ENCODE data around the gene TTC6. TPM values are rescaled to one million over a fixed set of nuclear protein-coding genes. Genes with fewer than 3 reads are reported as not detected.

TTC6 gene
- total RNA-seq, 1 donor, result not detected

- H3K27me3 ChIP-seq (ENCODE audit: insufficient read depth, low read length), result peaks cover 77% of the 10 kb centered on the region
- no peaks in the 10 kb centered on the region for H3K9me3 ChIP-seq (ENCODE audit: low read depth, low read length)
- peaks cover 2% of the 10 kb centered on the region for H3K4me1 ChIP-seq (ENCODE audit: insufficient read depth, low read length)
Observed at GRCh38 chr14:37600880-37601741, 5.7 kb downstream of the TTC6 start.

DNA sequence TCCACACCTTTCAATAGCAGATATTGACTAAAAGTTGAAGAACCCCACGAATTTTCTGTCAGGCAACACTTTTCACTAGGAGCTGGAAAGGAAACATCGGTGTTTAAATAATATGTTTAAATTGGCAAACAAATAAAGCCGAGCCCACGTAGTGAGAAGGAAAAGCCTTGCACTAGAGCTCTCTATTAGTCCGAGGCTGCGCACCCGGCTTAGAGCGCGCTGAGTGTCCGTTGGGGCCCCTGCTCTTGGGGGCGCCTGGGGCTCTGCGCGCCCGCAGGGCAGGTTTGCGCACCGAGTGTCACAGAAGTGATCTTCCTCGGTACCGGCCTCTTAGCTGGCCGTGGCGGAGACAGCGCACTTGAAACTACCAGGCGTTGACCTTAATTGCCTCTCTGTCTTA is 6.4 kb downstream of the TTC6 start:
- H3K27me3 ChIP-seq (ENCODE audit: insufficient read depth, low read length), result peaks cover 70% of the 10 kb centered on the region
- no peaks in the 10 kb centered on the region for H3K9me3 ChIP-seq (ENCODE audit: low read depth, low read length)
- H3K4me1 ChIP-seq (ENCODE audit: insufficient read depth, low read length), result no peaks in the 10 kb centered on the region
- no peak overlapping the region for H3K4me3 ChIP-seq (ENCODE audit: low read length)

More at GRCh38 chr14:37600880-37601741, 5.7 kb downstream of the TTC6 start:
- H3K4me3 ChIP-seq (ENCODE audit: low read length), result no peak overlapping the region

GRCh38 chr14:37602605-37603453 is 7.4 kb downstream of the TTC6 start:
- Histone ChIP-seq H3K4me1 (ENCODE audit: insufficient read depth, low read length) (no peaks in the 10 kb centered on the region), H3K4me3 (ENCODE audit: low read length) (no peak overlapping the region), H3K27me3 (ENCODE audit: insufficient read depth, low read length) (peaks cover 60% of the 10 kb centered on the region), H3K9me3 (ENCODE audit: low read depth, low read length) (no peaks in the 10 kb centered on the region)

DNA sequence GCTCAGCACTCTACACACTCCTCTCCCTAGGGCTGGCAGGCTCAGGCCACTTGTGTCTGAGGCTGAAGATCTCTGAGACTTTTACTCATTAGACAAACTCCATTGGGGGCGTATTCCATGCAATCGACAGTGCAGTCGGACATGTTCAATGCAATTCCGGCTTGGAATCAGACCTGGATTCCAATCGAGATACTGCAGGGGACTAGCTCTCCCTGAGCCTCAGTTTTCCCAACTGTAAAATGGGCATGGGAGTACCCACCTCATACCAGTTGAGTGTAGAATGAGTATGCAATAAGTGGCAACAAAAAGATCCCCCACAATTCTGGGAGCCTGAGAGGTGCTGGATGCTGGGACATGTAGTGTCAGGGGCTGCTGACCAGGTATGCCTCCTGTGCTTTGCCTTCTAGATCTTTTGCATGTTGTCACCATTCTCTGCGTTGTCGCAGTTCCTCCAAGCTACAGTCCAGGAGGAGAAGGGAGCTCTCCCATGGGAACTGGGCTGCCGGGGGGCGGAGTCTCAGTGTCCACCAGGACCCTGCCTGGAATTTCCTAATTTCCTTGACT is 8.3 kb downstream of the TTC6 start:
- Histone ChIP-seq H3K4me1 (ENCODE audit: insufficient read depth, low read length) (no peaks in the 10 kb centered on the region), H3K4me3 (ENCODE audit: low read length) (no peak overlapping the region), H3K27me3 (ENCODE audit: insufficient read depth, low read length) (peaks cover 51% of the 10 kb centered on the region), H3K9me3 (ENCODE audit: low read depth, low read length) (no peaks in the 10 kb centered on the region)

DNA sequence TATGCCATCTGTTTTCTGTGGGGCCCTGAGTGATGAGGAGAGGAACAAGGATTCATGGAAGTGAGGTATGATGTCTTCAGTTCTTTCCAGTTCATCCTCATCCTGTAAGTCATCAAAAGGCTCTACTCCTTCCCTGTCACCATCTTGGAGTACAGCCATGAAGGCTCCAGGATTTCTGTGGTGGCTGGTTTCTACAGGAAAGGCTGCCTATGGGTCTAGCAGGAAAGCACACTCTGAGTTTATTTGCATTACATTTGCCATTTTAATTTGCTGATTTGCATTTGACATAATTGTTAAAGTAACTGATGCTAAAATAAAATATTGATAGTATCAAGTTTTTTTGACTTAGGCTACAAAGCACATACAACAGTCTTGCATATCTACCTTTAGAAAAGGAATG is 11.2 kb downstream of the TTC6 start:
- Histone ChIP-seq H3K9me3 (ENCODE audit: low read depth, low read length) (no peaks in the 10 kb centered on the region), H3K4me3 (ENCODE audit: low read length) (no peak overlapping the region), H3K27me3 (ENCODE audit: insufficient read depth, low read length) (peaks cover 29% of the 10 kb centered on the region), H3K4me1 (ENCODE audit: insufficient read depth, low read length) (no peaks in the 10 kb centered on the region)

DNA sequence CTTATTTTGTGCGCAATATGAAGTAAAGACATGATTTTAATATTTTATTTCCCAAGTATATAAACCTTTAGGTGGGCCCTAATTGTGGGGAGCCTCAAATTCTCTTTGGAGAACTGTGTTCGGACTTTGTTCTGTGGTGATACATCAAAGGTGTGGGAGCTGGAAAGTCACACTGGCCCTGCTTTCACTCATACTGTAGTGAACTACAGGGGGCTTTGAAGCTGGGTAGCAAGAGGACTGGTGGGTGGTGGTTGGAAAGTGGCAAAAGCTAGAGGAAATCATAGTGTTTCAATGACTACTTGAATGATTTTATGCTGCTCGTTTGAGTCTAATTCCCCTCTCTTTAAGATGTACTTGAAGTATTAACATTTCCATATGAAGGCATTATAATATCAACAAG is 13.2 kb downstream of the TTC6 start:
- H3K4me3 ChIP-seq (ENCODE audit: low read length), result no peak overlapping the region
- no peaks in the 10 kb centered on the region for H3K4me1 ChIP-seq (ENCODE audit: insufficient read depth, low read length)
- no peaks in the 10 kb centered on the region for H3K9me3 ChIP-seq (ENCODE audit: low read depth, low read length)
- H3K27me3 ChIP-seq (ENCODE audit: insufficient read depth, low read length), result peaks cover 13% of the 10 kb centered on the region

DNA sequence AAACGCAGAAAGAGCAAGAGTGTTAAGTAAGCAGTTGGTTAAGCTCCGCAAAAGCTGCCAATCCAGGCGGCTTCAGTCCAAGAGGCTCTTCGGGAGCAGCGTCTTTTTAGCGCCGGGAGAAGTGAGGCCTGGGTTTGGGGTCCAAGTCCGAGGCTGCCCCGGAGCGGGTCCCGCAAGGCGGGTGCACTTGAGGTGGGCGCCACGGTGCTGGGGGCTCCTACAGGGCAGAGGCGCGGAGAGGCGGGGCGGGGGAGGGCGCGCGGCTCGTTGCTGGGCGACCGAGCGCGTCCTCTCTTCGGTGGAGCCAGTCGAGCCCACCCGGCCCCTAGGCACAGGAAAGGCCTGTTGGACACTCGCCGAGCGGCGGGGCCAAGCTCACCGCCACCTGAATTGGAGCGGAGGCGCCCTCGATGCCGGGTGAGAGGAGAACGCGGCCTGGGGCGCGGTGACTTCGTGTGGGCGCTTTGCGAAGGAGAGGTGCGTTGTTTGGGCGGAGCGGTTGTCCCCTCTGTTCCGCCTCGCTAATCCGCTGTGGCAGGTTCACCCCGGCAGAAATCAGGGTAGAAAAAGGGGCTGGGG is 15.6 kb downstream of the TTC6 start:
- peaks cover 16% of the 10 kb centered on the region for H3K9me3 ChIP-seq (ENCODE audit: low read depth, low read length)
- H3K4me1 ChIP-seq (ENCODE audit: insufficient read depth, low read length), result no peaks in the 10 kb centered on the region
- H3K4me3 ChIP-seq (ENCODE audit: low read length), result no peak overlapping the region
- H3K27me3 ChIP-seq (ENCODE audit: insufficient read depth, low read length), result peaks cover 11% of the 10 kb centered on the region

DNA sequence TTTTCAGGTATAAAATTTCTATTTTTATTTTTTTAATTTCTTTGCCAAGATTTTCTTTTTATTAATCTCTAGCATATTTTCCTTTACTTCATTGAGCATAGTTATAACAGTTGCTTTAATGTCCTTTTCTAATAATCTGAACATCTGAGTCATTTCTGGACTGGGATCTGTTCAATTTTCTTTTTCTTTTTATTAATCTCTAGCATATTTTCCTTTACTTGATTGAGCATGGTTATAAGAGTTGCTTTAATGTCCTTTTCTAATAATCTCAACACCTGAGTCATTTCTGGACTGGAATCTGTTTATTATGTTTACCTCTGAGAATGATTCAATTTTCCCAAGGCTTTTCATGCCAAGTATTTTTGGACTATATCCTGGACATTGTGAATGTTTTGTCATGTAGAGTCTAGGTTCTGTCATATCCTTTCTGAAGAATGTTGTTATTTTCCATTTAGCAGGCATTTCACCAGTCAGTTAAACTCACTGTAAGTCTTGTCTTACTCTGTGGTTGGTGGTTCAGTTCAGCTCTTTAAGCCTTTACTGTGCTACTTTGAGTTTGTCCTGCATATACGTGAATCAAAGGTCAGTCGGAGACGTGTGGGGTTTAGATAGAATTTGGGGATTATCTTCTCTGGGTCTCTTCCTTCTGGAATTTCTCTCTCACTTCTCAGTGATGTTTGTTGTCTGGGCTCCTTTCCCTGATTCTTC is 20.3 kb downstream of the TTC6 start:
- H3K27me3 ChIP-seq (ENCODE audit: insufficient read depth, low read length), result peaks cover 6% of the 10 kb centered on the region
- H3K9me3 ChIP-seq (ENCODE audit: low read depth, low read length), result peaks cover 19% of the 10 kb centered on the region
- no peaks in the 10 kb centered on the region for H3K4me1 ChIP-seq (ENCODE audit: insufficient read depth, low read length)
- no peak overlapping the region for H3K4me3 ChIP-seq (ENCODE audit: low read length)

DNA sequence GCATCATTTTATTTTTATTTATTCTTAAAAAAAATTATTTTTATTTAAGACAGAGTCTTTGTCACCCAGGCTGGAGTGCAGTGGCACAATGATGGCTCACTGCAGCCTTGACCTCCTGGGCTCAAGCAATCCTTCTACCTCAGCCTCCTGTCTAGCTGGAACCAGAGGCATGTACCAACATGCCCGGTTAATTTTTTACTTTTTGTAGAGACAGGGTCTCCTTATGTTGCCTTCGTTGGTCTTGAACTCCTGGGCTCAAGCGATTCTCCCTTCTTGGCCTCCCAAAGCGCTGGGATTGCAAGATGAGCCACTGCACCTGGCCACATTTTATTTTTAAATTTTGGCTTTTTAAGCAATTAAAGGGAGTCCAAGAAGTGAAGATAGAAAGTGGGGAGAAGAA is 21.4 kb downstream of the TTC6 start:
- Histone ChIP-seq H3K4me1 (ENCODE audit: insufficient read depth, low read length) (no peaks in the 10 kb centered on the region), H3K4me3 (ENCODE audit: low read length) (no peak overlapping the region), H3K27me3 (ENCODE audit: insufficient read depth, low read length) (peaks cover 12% of the 10 kb centered on the region), H3K9me3 (ENCODE audit: low read depth, low read length) (peaks cover 19% of the 10 kb centered on the region)

DNA sequence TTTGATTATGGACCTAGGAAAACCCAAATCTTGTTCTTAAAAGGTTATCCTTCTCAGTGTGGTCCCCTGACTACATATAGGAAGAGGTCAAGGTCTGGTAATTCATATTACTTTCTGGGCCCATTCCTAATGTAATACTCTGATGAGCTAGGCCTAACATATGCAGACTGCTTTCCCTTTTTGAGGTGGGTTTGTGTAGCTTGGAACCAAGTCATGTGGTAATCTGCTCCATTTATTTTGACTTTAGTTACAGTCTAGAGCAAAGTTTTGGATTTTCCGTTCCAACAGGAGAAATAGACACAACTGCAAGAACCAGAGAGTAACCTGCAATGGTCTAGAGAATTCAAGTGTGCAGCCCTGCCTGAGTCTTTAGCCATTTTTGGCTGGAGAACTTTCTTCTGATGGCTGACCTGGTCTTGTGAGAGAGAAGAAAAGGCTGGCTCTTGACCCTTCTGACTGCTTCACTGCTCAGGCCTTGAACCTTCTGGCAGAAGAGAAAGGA is 22.5 kb downstream of the TTC6 start:
- H3K4me1 ChIP-seq (ENCODE audit: insufficient read depth, low read length), result no peaks in the 10 kb centered on the region
- no peak overlapping the region for H3K4me3 ChIP-seq (ENCODE audit: low read length)
- peaks cover 20% of the 10 kb centered on the region for H3K27me3 ChIP-seq (ENCODE audit: insufficient read depth, low read length)
- H3K9me3 ChIP-seq (ENCODE audit: low read depth, low read length), result peaks cover 19% of the 10 kb centered on the region

DNA sequence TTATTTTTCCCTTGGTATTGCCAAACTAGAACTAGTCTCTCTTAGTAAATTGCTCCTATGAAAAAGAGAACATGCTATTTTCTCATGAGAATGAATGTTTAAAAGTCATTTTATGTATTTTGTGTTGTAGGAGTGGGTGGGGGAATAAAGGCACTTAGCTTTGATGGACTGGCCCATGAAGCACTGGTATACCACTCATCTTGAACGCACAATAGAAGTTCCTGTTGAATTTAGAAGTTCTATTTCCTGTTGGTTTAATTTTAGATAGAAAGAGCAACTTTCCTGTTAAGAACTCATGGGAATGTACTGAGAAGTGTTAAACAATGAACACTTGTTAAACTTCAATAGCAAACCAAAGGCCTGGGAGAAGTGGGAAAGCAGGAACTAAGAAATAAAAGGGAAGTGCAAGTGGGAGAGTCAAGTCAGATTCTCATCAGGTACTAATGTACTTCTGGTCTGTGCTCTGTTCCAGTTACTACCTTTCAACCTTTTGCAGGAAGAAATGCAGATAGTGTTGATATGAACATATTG is 23.1 kb downstream of the TTC6 start:
- H3K27me3 ChIP-seq (ENCODE audit: insufficient read depth, low read length), result peaks cover 27% of the 10 kb centered on the region
- H3K9me3 ChIP-seq (ENCODE audit: low read depth, low read length), result peaks cover 19% of the 10 kb centered on the region
- H3K4me3 ChIP-seq (ENCODE audit: low read length), result no peak overlapping the region
- no peaks in the 10 kb centered on the region for H3K4me1 ChIP-seq (ENCODE audit: insufficient read depth, low read length)

GRCh38 chr14:37620856-37621255 is 25.4 kb downstream of the TTC6 start:
- no peaks in the 10 kb centered on the region for H3K4me1 ChIP-seq (ENCODE audit: insufficient read depth, low read length)

GRCh38 chr14:37622231-37622923 is 26.9 kb downstream of the TTC6 start:
- Histone ChIP-seq H3K27me3 (ENCODE audit: insufficient read depth, low read length) (peaks cover 33% of the 10 kb centered on the region), H3K4me3 (ENCODE audit: low read length) (no peak overlapping the region), H3K4me1 (ENCODE audit: insufficient read depth, low read length) (no peaks in the 10 kb centered on the region), H3K9me3 (ENCODE audit: low read depth, low read length) (no peaks in the 10 kb centered on the region)

More at GRCh38 chr14:37620856-37621255, 25.4 kb downstream of the TTC6 start:
- Histone ChIP-seq H3K9me3 (ENCODE audit: low read depth, low read length) (peaks cover 5% of the 10 kb centered on the region), H3K4me3 (ENCODE audit: low read length) (no peak overlapping the region), H3K27me3 (ENCODE audit: insufficient read depth, low read length) (peaks cover 33% of the 10 kb centered on the region)
